A549 treated with AZD9567 at 1 μM for 4 hours (cell line): Measurements from ENCODE around the gene ZNF362. TPM values are rescaled to one million over a fixed set of nuclear protein-coding genes. Genes with fewer than 3 reads are reported as not detected.

ENCODE experiments used
- total RNA-seq: library from RNA; stranded (reverse); fragments of 200-300 nt; extraction: Qiagen RNA extraction; gene quantifications from 5 replicates; pipeline ENCODE4 v1.2.3, GENCODE V29; 2022; ENCODE audit not compliant: insufficient read depth

ZNF362 gene
- total RNA-seq: 8.6 to 12.1 TPM (median 10.3 TPM) in 5 replicates

DNA sequence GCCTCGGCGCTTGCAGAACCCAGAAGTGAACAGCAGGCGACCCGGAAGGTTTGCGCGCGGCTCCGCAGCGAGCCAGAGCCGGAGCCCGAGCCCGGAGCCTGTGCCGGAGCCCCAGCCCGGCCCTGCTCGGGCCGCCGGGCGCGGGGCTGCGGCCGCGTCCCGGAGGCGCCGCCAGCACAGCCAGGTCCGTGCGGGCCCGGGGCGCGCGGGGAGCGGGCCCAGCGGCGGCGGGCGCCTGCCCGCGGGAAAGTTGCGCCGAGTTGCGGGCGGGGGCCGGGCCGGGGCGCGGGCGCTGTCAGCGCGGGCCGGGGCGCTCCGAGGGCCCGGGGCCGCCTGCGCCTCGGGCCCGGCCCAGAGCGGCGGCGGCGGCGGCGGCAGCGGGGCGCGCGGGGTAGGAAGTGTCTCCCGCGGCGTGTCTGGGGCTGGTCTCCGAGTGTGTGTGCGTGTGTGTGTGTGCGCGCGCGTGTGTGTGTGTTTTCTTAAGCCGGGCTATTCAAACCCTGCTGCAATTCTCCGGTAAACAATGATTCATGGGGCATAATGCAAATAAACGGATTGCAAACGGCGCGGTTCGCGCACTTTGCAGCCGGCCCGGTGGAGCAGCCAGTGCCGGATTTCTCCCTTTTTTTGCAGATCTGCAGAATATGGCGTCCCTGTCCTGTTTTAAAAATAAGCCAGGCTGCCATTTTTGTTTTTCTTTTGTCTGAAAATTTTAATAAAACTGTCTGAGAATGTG, at the start of gene ZNF362:
ZNF362 (plus strand) TSS at position 22 of the 736 bp plus-strand sequence. CDS start 14,083 bp downstream, outside the sequence.

GRCh38 chr1:33320619-33321165, 64.4 kb downstream of the ZNF362 start, which contains the start of gene A3GALT2:
Gene A3GALT2, minus strand, starts transcription at chr1:33321098. Its CDS starts 0 bp downstream, at chr1:33321098.

Other genes with a start within 250 kb of the ZNF362 start
- gene AK2, start 219.6 kb upstream of the ZNF362 start, total RNA-seq: 141 to 157 TPM (median 151 TPM) in 5 replicates
- gene AZIN2, start 175.3 kb upstream of the ZNF362 start, total RNA-seq: 1.1 to 1.4 TPM (median 1.2 TPM) in 4 of 5 replicates, not detected in the other
- 1.5 to 2.8 TPM (median 2.6 TPM) in 5 replicates for gene TRIM62, start 74.4 kb upstream of the ZNF362 start, total RNA-seq
- not detected in 5 replicates for gene A3GALT2, start 64.6 kb downstream of the ZNF362 start, total RNA-seq
- 79.7 to 103 TPM (median 99.3 TPM) in 5 replicates for gene PHC2, start 174.6 kb downstream of the ZNF362 start, total RNA-seq
- gene ZSCAN20, start 216.2 kb downstream of the ZNF362 start, total RNA-seq: 1.3 to 1.9 TPM (median 1.8 TPM) in 5 replicates